ENCODE results near the gene CIDEB. TPM values are rescaled to one million over a fixed set of nuclear protein-coding genes. Genes with fewer than 3 reads are reported as not detected.

CIDEB gene
- total and polyA plus RNA-seq, 10 of the 15 experiments (the other 5 are each of a cell fraction or from before 2014, with no cell fraction given): 0.34 to 6.3 (median 3.2) TPM

GRCh38 chr14:24280797-24281460 lies 26.8 kb downstream of the CIDEB start (continued):
- TF ChIP-seq E4F1 (IDR thresholded peaks at IDR 0.05; ENCODE audit: borderline replicate concordance, partially characterized antibody) (no peak), ATF7 (IDR thresholded peaks at IDR 0.05; ENCODE audit: low read depth) (no peak), MTA2 (IDR thresholded peaks at IDR 0.05; ENCODE audit: low read depth) (no peak), RBBP5 (conservative IDR thresholded peaks at IDR 0.05) (no peak)

GRCh38 chr14:24279301-24280186 lies 28.2 kb downstream of the CIDEB start:
- SMC1A ChIA-PET (ENCODE audit: uncharacterized antibody, unreplicated experiment): interaction anchor here (0.6 to 11.8 kb wide), 11 partner anchors 9 to 60 kb away, joined by 3 to 115 read pairs (median 5); partner anchors contain the start of genes DHRS1, NOP9, RABGGTA and RIPK3
- no TSS peak for BruUV-seq (replicated peaks)
- Histone ChIP-seq H3K9me3 (replicated peaks; ENCODE audit: control insufficient read depth, insufficient read depth, low read length) (no peaks in the 10 kb centered on the region; the same call in 2 of the 3 replicates), H3K27me3 (replicated peaks in 1 of 2; ENCODE audit: control insufficient read depth in 2 of 2, insufficient read depth in 2 of 2, low read length in 1 of 2) (no peaks in the 10 kb centered on the region), H2AFZ (ENCODE audit: control insufficient read depth, low read depth, low read length) (peak overlapping the region; percentile 60), H3K4me3 (no peak overlapping the region; the same call in 1 of the 2 replicates), H3K27ac (ENCODE audit: control insufficient read depth, insufficient read depth) (peak overlapping the region; percentile 53), H4K20me1 (ENCODE audit: control insufficient read depth, insufficient read depth) (no peaks in the 10 kb centered on the region), H3K36me3 (ENCODE audit: control insufficient read depth in 2 of 2, insufficient read depth in 2 of 2, low read length in 1 of 2) (no peaks in the 10 kb centered on the region), H3K9ac (ENCODE audit: control insufficient read depth, insufficient read depth, low read length) (no peak overlapping the region), H3K79me2 (ENCODE audit: control insufficient read depth, insufficient read depth, low read length) (peaks cover 2% of the 10 kb centered on the region; the same call in 1 of the 2 replicates), H3K4me1 (ENCODE audit: control insufficient read depth, insufficient read depth, low read length) (peaks cover 43% of the 10 kb centered on the region), H3K4me2 (ENCODE audit: control insufficient read depth, insufficient read depth) (peak overlapping the region; percentile 39)
- intact Hi-C loops (cut with micrococcal nuclease; ENCODE audit: unreplicated experiment) (loop anchor here (1.0 kb wide), 1 partner anchor 18 kb away; no protein-coding TSS in a partner anchor), in situ Hi-C loops (cut with MboI) (no loop called here)
- POLR2A ChIA-PET: interaction anchor here (0.6 to 3.0 kb wide), 13 partner anchors 8 to 182 kb away, joined by 3 to 15 read pairs (median 4); partner anchors contain the start of genes RABGGTA and TINF2
- WGBS (ENCODE audit: insufficient coverage, insufficient replicate concordance, low lambda C conversion rate, missing lambda C conversion rate): 24% methylated on average over 10 of the region's 11 CpGs
- peak; percentile 64 for DNase-seq (ENCODE audit: low read depth, low spot score)
- RAD21 ChIA-PET (ENCODE audit: unreplicated experiment): interaction anchor here (0.7 to 4.8 kb wide), 8 partner anchors 8 to 36 kb away, joined by 3 to 34 read pairs (median 14); partner anchors contain the start of genes CIDEB, LTB4R, RABGGTA and TINF2
- FAIRE-seq: peak; percentile 59
- CTCF ChIA-PET: interaction anchor here (0.6 to 17.1 kb wide), 8 partner anchors 9 to 1359 kb away, joined by 3 to 269 read pairs (median 14); partner anchors contain the start of genes CHMP4A, CIDEB, DHRS1 and NOP9
- peak; percentile 88 for ATAC-seq
- TF ChIP-seq FOXK2 (IDR thresholded peaks at IDR 0.05) (no peak), ATF7 (IDR thresholded peaks at IDR 0.05; ENCODE audit: low read depth) (peak; percentile 13; the same call in 1 of the 2 replicates), BCLAF1 (IDR thresholded peaks at IDR 0.05) (no peak), NR2C1 (IDR thresholded peaks at IDR 0.05) (no peak), NFYB (IDR thresholded peaks at IDR 0.05; ENCODE audit: insufficient read depth, low read depth, low read length) (0 out of 2 replicates have a peak, but pooled peaks have one; percentile 50), MTA2 (IDR thresholded peaks at IDR 0.05; ENCODE audit: low read depth) (no peak), STAT3 (IDR thresholded peaks at IDR 0.05; ENCODE audit: low read depth, low read length) (no peak), PML (IDR thresholded peaks at IDR 0.05; ENCODE audit: low read length) (no peak), BCL11A (IDR thresholded peaks at IDR 0.05; ENCODE audit: low read depth, low read length) (no peak), POU2F2 (IDR thresholded peaks at IDR 0.05; ENCODE audit: borderline replicate concordance, low read depth, low read length) (no peak), ZNF217 (IDR thresholded peaks at IDR 0.05) (no peak), FOXM1 (IDR thresholded peaks at IDR 0.05; ENCODE audit: low read depth, low read length) (no peak), TCF12 (IDR thresholded peaks at IDR 0.05; ENCODE audit: low read depth, low read length) (no peak), JUNB (IDR thresholded peaks at IDR 0.05) (no peak)
